Heart left ventricle (tissue), 13 donors: ENCODE results near the gene MRPL22.

Source experiments
- POLR2A ChIP-seq, 2 donors: fragments of 450-650 bp; IDR thresholded peaks; one replicate each; pipeline ENCODE4 v1.6.1; 2017; ENCODE audit warnings: antibody characterized with exemption in 2 of 2, mild to moderate bottlenecking in 2 of 2, moderate library complexity in 2 of 2
- TF ChIP-seq, protein P1 (sequence below), 12 donors: fragments of 200-600 bp; sonication (generic) in 4 of 12; IDR thresholded peaks; one replicate each; pipeline versions ENCODE4 v1.5.0 to v1.8.0; 2018 to 2022; ENCODE audit warnings: antibody characterized with exemption in 12 of 12, mild to moderate bottlenecking in 5 of 12
- donor health status: ischemic (EF 13 %, LVEDD 7.1; RV severe dilation, severe dysfunction).
- donor health status: DM: no; HTN: yes; CAD: no.
- donor health status: DM: no; HTN: no; CAD: no.
- donor health status: ischemic (EF 25% LVEDD 6.9; RV normal size, moderate dysfunction).
- donor health status: ischemic (EF 25% LVEDD 5.7; RV mildly dilated, moderate dysfunction).
- donor health status: ischemic (EF 35%, LVEDD 5.7; RV mildly dilated, moderate dysfunction).
- donor health status: nonischemic (EF 11% LVEDD 7.7; RV severe dilation, severe dysfunction).
- donor health status: DM: yes; HTN: yes; CAD: no.
- donor health status: PGD.
- donor health status: ischemic (EF 29% LVEDD 5.4; RV normal size, mild dysfunction).
- donor health status: nonischemic (EF 23%, LVEDD 6.1; RV moderate dilation, normal function).

DNA sequence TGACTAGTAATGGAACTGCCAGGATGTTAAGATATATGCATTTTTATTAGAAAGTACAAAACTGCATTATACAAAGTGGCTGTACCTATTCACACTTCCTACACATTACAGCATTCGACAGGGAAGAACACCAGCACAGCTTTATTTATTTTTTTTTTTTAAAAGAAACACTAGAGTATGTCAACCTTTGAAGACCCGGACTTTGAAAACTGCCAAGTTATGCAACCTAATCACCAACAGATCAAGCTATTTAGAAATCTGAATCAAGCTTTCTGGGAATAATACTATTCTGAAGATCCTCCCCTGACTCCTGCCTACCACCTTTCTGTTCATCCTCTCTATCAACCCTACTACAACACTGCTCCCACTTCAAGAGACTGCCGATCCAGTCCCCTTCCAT is 7.3 kb upstream of the MRPL22 start:
- no peak for TF ChIP-seq POLR2A (IDR thresholded peaks at IDR 0.05)
- TF ChIP-seq, protein P1, sequence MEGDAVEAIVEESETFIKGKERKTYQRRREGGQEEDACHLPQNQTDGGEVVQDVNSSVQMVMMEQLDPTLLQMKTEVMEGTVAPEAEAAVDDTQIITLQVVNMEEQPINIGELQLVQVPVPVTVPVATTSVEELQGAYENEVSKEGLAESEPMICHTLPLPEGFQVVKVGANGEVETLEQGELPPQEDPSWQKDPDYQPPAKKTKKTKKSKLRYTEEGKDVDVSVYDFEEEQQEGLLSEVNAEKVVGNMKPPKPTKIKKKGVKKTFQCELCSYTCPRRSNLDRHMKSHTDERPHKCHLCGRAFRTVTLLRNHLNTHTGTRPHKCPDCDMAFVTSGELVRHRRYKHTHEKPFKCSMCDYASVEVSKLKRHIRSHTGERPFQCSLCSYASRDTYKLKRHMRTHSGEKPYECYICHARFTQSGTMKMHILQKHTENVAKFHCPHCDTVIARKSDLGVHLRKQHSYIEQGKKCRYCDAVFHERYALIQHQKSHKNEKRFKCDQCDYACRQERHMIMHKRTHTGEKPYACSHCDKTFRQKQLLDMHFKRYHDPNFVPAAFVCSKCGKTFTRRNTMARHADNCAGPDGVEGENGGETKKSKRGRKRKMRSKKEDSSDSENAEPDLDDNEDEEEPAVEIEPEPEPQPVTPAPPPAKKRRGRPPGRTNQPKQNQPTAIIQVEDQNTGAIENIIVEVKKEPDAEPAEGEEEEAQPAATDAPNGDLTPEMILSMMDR (IDR thresholded peaks at IDR 0.05): no peak
